H1 (cell line): ENCODE data around the gene PHRF1. TPM values are rescaled to one million over a fixed set of nuclear protein-coding genes. Genes with fewer than 3 reads are reported as not detected.

Experiments used
- CTCF ChIA-PET: fragments of 300-600 bp; sonication (Branson Sonifier 250); formaldehyde crosslinking; loops from one replicate; lab custom pipeline; 2021; ENCODE audit not compliant: partially characterized antibody; lab: Charles Lee
- POLR2A ChIA-PET: fragments of 300-600 bp; sonication (Branson Sonifier 250); formaldehyde crosslinking; loops from one replicate; lab custom pipeline; 2021; ENCODE audit warnings: inconsistent platforms; ENCODE audit not compliant: partially characterized antibody; lab: Charles Lee
- DNase-seq, 2 experiments: peaks; one replicate each; pipeline versions ENCODE4 v3.0.0 to v3.0.0-alpha.2; 2010 to 2022; ENCODE audit warnings: low spot score in 2 of 2, low read depth in 1 of 2, mixed read lengths in 1 of 2
- FAIRE-seq: peaks from 2 replicates; lab custom pipeline; 2011; peaks lifted over from hg19 to GRCh38; lab: Jason Lieb, UNC
- H2AFZ ChIP-seq: 2 replicates; pipeline ENCODE4 v1.8.1; 2012; ENCODE audit warnings: low read length, inconsistent platforms
- H2AK5ac ChIP-seq: 2 replicates; pipeline ENCODE4 v1.6.1; 2013; ENCODE audit warnings: low read depth, low read length
- H2BK120ac ChIP-seq: replicated peaks from 2 replicates; pipeline ENCODE3; 2013; ENCODE audit warnings: low read depth, low read length, inconsistent platforms
- H2BK12ac ChIP-seq: 2 replicates; pipeline ENCODE4 v1.6.1; 2013; ENCODE audit warnings: low read depth, low read length
- H2BK15ac ChIP-seq: 2 replicates; pipeline ENCODE4 v1.6.1; 2013; ENCODE audit warnings: low read length
- H2BK20ac ChIP-seq: 2 replicates; pipeline ENCODE4 v1.6.1; 2013; ENCODE audit warnings: low read length
- H2BK5ac ChIP-seq: 2 replicates; pipeline ENCODE4 v1.6.1; 2013; ENCODE audit warnings: low read depth, low read length
- H3K14ac ChIP-seq: 2 replicates; pipeline ENCODE4 v1.6.1; 2013; ENCODE audit warnings: inconsistent platforms; ENCODE audit not compliant: insufficient read length
- H3K18ac ChIP-seq: 2 replicates; pipeline ENCODE4 v1.6.1; 2013; ENCODE audit warnings: low read length; ENCODE audit errors: extremely low read depth
- H3K23ac ChIP-seq: 2 replicates; pipeline ENCODE4 v1.6.1; 2013; ENCODE audit warnings: inconsistent platforms; ENCODE audit not compliant: insufficient read length
- H3K23me2 ChIP-seq: 2 replicates; pipeline ENCODE4 v1.6.1; 2013; ENCODE audit warnings: low read depth, low read length
- H3K27ac ChIP-seq: 2 replicates; pipeline ENCODE4 v1.6.1; 2011; ENCODE audit warnings: low read depth, low read length, inconsistent platforms
- H3K27me3 ChIP-seq, 4 experiments: replicated peaks in 1 of 4; 1 replicate in 1 of 4; 2 replicates in 3 of 4; pipeline versions ENCODE4 v1.6.1 to v1.8.1; 2011 to 2013; ENCODE audit warnings: low read length in 3 of 4, mild to moderate bottlenecking in 3 of 4, inconsistent platforms in 2 of 4, mixed read lengths in 2 of 4, moderate library complexity in 1 of 4; ENCODE audit not compliant: control insufficient read depth in 3 of 4, insufficient read depth in 3 of 4; ENCODE audit errors: extremely low read depth in 1 of 4
- H3K36me3 ChIP-seq, 4 experiments: 2 replicates each; pipeline versions ENCODE4 v1.6.1 to v1.8.1; 2011 to 2013; ENCODE audit warnings: mild to moderate bottlenecking in 4 of 4, low read length in 3 of 4, moderate library complexity in 2 of 4, control low read depth in 1 of 4, inconsistent platforms in 1 of 4; ENCODE audit not compliant: insufficient read depth in 4 of 4, control insufficient read depth in 2 of 4
- H3K4ac ChIP-seq: replicated peaks from 2 replicates; pipeline ENCODE3; 2013; ENCODE audit warnings: low read length, low read depth, mixed read lengths, inconsistent platforms; ENCODE audit not compliant: insufficient read length
- H3K4me1 ChIP-seq, 4 experiments: replicated peaks in 1 of 4; 1 replicate in 1 of 4; 2 replicates in 3 of 4; pipeline versions ENCODE4 v1.6.1 to v1.8.1; 2011 to 2013; ENCODE audit warnings: low read length in 3 of 4, inconsistent platforms in 2 of 4, mixed read lengths in 1 of 4; ENCODE audit not compliant: insufficient read depth in 4 of 4, control insufficient read depth in 3 of 4
- H3K4me2 ChIP-seq, 2 experiments: 2 replicates each; pipeline versions ENCODE4 v1.6.1 to v1.8.1; 2011 to 2013; ENCODE audit warnings: low read depth in 2 of 2, low read length in 2 of 2, control low read depth in 1 of 2, inconsistent platforms in 1 of 2, mild to moderate bottlenecking in 1 of 2; ENCODE audit not compliant: insufficient read depth in 1 of 2
- H3K4me3 ChIP-seq, 4 experiments: fragments of 200-600, 300-600 bp in 1 of 4; sonication (generic), shearing (Covaris generic), sonication (Bioruptor Twin) in 1 of 4; 2 replicates each; pipeline versions ENCODE4 v1.5.1 to v1.8.1; 2011 to 2016; ENCODE audit warnings: low read length in 4 of 4, low read depth in 3 of 4, control low read depth in 2 of 4, inconsistent platforms in 2 of 4, mild to moderate bottlenecking in 2 of 4, mixed read lengths in 1 of 4, moderate library complexity in 1 of 4; ENCODE audit not compliant: insufficient read depth in 2 of 4; ENCODE audit errors: extremely low read depth in 1 of 4
- H3K56ac ChIP-seq: replicated peaks from 2 replicates; pipeline ENCODE3; 2013; ENCODE audit warnings: low read depth, mild to moderate bottlenecking, mixed read lengths, low read length, inconsistent platforms; ENCODE audit not compliant: insufficient read length
- H3K79me1 ChIP-seq: 2 replicates; pipeline ENCODE4 v1.6.1; 2013; ENCODE audit warnings: low read depth, low read length, control low read depth
- H3K79me2 ChIP-seq, 2 experiments: 2 replicates each; pipeline versions ENCODE4 v1.6.1 to v1.8.1; 2012 to 2013; ENCODE audit warnings: low read length in 2 of 2, mild to moderate bottlenecking in 2 of 2, inconsistent platforms in 1 of 2; ENCODE audit not compliant: insufficient read depth in 2 of 2, control insufficient read depth in 1 of 2
- H3K9ac ChIP-seq, 4 experiments: replicated peaks in 1 of 4; 1 replicate in 1 of 4; 2 replicates in 3 of 4; pipeline versions ENCODE4 v1.6.1 to v1.8.1; 2011 to 2013; ENCODE audit warnings: low read depth in 3 of 4, low read length in 3 of 4, control low read depth in 2 of 4, mild to moderate bottlenecking in 2 of 4, moderate library complexity in 2 of 4, inconsistent platforms in 1 of 4; ENCODE audit errors: extremely low read depth in 1 of 4
- H3K9me3 ChIP-seq, 2 experiments: 2 replicates each; pipeline versions ENCODE4 v1.6.1 to v1.8.1; 2012 to 2013; ENCODE audit warnings: mild to moderate bottlenecking in 2 of 2, moderate library complexity in 2 of 2, control low read depth in 1 of 2, inconsistent platforms in 1 of 2, low read depth in 1 of 2, low read length in 1 of 2, mixed read lengths in 1 of 2; ENCODE audit not compliant: insufficient read depth in 2 of 2
- H4K20me1 ChIP-seq, 2 experiments: replicated peaks in 1 of 2; 2 replicates each; pipeline versions ENCODE3 to v1.8.1; 2011 to 2013; ENCODE audit warnings: inconsistent platforms in 2 of 2, low read length in 2 of 2, mild to moderate bottlenecking in 1 of 2; ENCODE audit not compliant: insufficient read depth in 2 of 2, control insufficient read depth in 1 of 2
- H4K5ac ChIP-seq: 2 replicates; pipeline ENCODE4 v1.6.1; 2013; ENCODE audit warnings: low read length, low read depth, mixed read lengths, inconsistent platforms; ENCODE audit not compliant: insufficient read length
- H4K8ac ChIP-seq: 2 replicates; pipeline ENCODE4 v1.8.0; 2013; ENCODE audit warnings: mild to moderate bottlenecking, moderate library complexity, low read length, inconsistent platforms; ENCODE audit not compliant: insufficient read depth; ENCODE audit errors: extremely low read depth
- H4K91ac ChIP-seq: replicated peaks from 2 replicates; pipeline ENCODE3; 2013; ENCODE audit warnings: low read length, mixed read lengths, inconsistent platforms; ENCODE audit not compliant: insufficient read length
- ATF2 ChIP-seq: IDR thresholded peaks from 2 replicates; pipeline ENCODE4 v1.6.1; 2012; ENCODE audit warnings: low read length, inconsistent platforms
- CBX5 ChIP-seq: fragments of 300-800, 300-1000 bp; sonication (generic); IDR thresholded peaks from 2 replicates; pipeline ENCODE4 v1.7.1; 2016; ENCODE audit warnings: antibody characterized with exemption, low read length, low read depth
- CHD1 ChIP-seq: IDR thresholded peaks from 2 replicates; pipeline ENCODE4 v1.6.1; 2012; ENCODE audit warnings: low read depth, low read length, improper control_type of control experiment
- GABPA ChIP-seq: IDR thresholded peaks from 2 replicates; pipeline ENCODE4 v1.6.1; 2011; ENCODE audit warnings: mild to moderate bottlenecking, low read length, moderate library complexity, borderline replicate concordance; ENCODE audit not compliant: insufficient read depth
- JUND ChIP-seq: IDR thresholded peaks from 2 replicates; pipeline ENCODE4 v1.6.1; 2011; ENCODE audit warnings: mild to moderate bottlenecking, improper control_type of control experiment, low read length
- KDM4A ChIP-seq: IDR thresholded peaks from one replicate; pipeline ENCODE4 v1.7.1; 2012; ENCODE audit warnings: low read depth, mild to moderate bottlenecking, moderate library complexity, low read length, inconsistent platforms; ENCODE audit not compliant: severe bottlenecking
- PHF8 ChIP-seq: fragments of 200-600 bp; sonication (generic); conservative IDR thresholded peaks from 2 replicates; pipeline ENCODE4 v1.7.1; 2012; ENCODE audit warnings: low read depth, mild to moderate bottlenecking, inconsistent platforms, low read length, moderate library complexity
- RNF2 ChIP-seq: fragments of 200-900, 300-1000 bp; sonication (generic); IDR thresholded peaks from 2 replicates; pipeline ENCODE4 v1.7.1; 2016; ENCODE audit warnings: borderline replicate concordance, low read depth, mild to moderate bottlenecking, antibody characterized with exemption, low read length; ENCODE audit not compliant: poor library complexity, severe bottlenecking; ENCODE audit errors: missing control alignments
- TCF12 ChIP-seq: IDR thresholded peaks from 2 replicates; pipeline ENCODE4 v1.6.1; 2011; ENCODE audit warnings: low read depth, mild to moderate bottlenecking, low read length
- ZNF274 ChIP-seq: IDR thresholded peaks from 2 replicates; pipeline ENCODE4 v1.7.0; 2012; ENCODE audit warnings: low read length, borderline replicate concordance; ENCODE audit errors: extremely low read depth
- WGBS, 2 experiments: shearing (Covaris generic) in 1 of 2; methylation state at CpG; one replicate each; pipeline versions ENCODE4 v1.1.6 to v1.1.7; 2013 to 2015; ENCODE audit warnings: low lambda C conversion rate in 2 of 2, mixed read lengths in 2 of 2, inconsistent platforms in 1 of 2, low coverage in 1 of 2, missing lambda C conversion rate in 1 of 2; ENCODE audit not compliant: insufficient replicate concordance in 2 of 2, insufficient coverage in 1 of 2, insufficient read length in 1 of 2; ENCODE audit errors: extremely low coverage in 1 of 2, missing lambda C conversion rate in 1 of 2; 5-methylcytosine and 5-hydroxymethylcytosine counted together
- polyA plus RNA-seq, 7 experiments: library from polyadenylated mRNA; depleted of rRNA in 3 of 7; stranded (reverse) in 5 of 7; unstranded in 2 of 7; fragments of >200 nt in 5 of 7; fragments of 200-250 nt in 2 of 7; gene quantifications; 1 replicate in 5 of 7; 2 replicates in 1 of 7; 4 replicates in 1 of 7; pipeline versions ENCODE4 v1.2.1 to v1.2.3, GENCODE V29; 2011 to 2013; ENCODE audit warnings: missing spikeins in 2 of 7, mixed read lengths in 2 of 7
- total RNA-seq: library from RNA; stranded (reverse); fragmentation: NEBNext Ultra II Directional; extraction: Animal tissue kit (Norgen Biotek cat#: 25700); gene quantifications from 2 replicates; pipeline ENCODE4 v1.2.1, GENCODE V29; 2021

The PHRF1 gene
- total and polyA plus RNA-seq, 2 of the 8 experiments (the other 6 are each of a cell fraction or from before 2014, with no cell fraction given) = 13.4 to 37.3 TPM

- H3K27me3 ChIP-seq = no peaks in the 10 kb centered on the region
- H3K18ac ChIP-seq = no peak overlapping the region
- no peak overlapping the region for H2BK5ac ChIP-seq
- H2BK12ac ChIP-seq = no peak overlapping the region
- no peaks in the 10 kb centered on the region for H3K9me3 ChIP-seq
- H2AK5ac ChIP-seq = no peak overlapping the region
- no peak overlapping the region for H3K9ac ChIP-seq
- ChIA-PET CTCF (no interaction called here), POLR2A (no interaction called here)
- H2AFZ ChIP-seq = no peak overlapping the region
- no peak overlapping the region for H4K5ac ChIP-seq
- H2BK15ac ChIP-seq = no peak overlapping the region
- WGBS, 2 experiments = 95% methylated on average over 22 of the region's 22 CpGs; no CpG with 5 or more reads in 1 of the 2 experiments
- H2BK20ac ChIP-seq = no peak overlapping the region
- H3K4ac ChIP-seq = no peak overlapping the region
- H3K4me2 ChIP-seq = no peak overlapping the region
- no peak overlapping the region for H4K91ac ChIP-seq
- no peak overlapping the region for H3K27ac ChIP-seq
- H4K8ac ChIP-seq = no peak overlapping the region
- peaks cover 18 to 62% (median 49%) of the 10 kb centered on the region in 4 experiments for H3K36me3 ChIP-seq
- H4K20me1 ChIP-seq = peaks cover 8 to 14% of the 10 kb centered on the region in 2 experiments
- H3K23ac ChIP-seq = no peak overlapping the region
- H3K14ac ChIP-seq = no peak overlapping the region
- no peaks in the 10 kb centered on the region; a peak in 1 of 4 replicates for H3K79me2 ChIP-seq
- no peak overlapping the region for H2BK120ac ChIP-seq
- FAIRE-seq = no peak
- no peaks in the 10 kb centered on the region for H3K4me1 ChIP-seq
- DNase-seq = no peak
- H3K23me2 ChIP-seq = no peaks in the 10 kb centered on the region
- no peak overlapping the region for H3K4me3 ChIP-seq
- H3K79me1 ChIP-seq = peaks cover 6% of the 10 kb centered on the region; the same call in 1 of the 2 replicates
- H3K56ac ChIP-seq = no peak overlapping the region
- TF ChIP-seq CHD1 (no peak), ATF2 (no peak), GABPA (no peak), JUND (no peak), TCF12 (no peak), RNF2 (no peak), CBX5 (no peak), PHF8 (no peak), KDM4A (no peak), ZNF274 (no peak)
Observed at GRCh38 chr11:592501-592900, 16.2 kb downstream of the PHRF1 start.
